ENCODE data around the gene HNRNPH2.

GRCh38 chrX:101429934-101430333, 21.9 kb downstream of the HNRNPH2 start:
- TF ChIP-seq CTCF (IDR thresholded peaks at IDR 0.05; ENCODE audit: low read length), result no peak
- TF ChIP-seq EZH2 (IDR thresholded peaks at IDR 0.05; ENCODE audit: borderline replicate concordance, low read length), result no peak
